Measurements from ENCODE around the gene UBE2V1.

Gene UBE2V1

GRCh38 chr20:50040432-50041245 is 72.3 kb downstream of the UBE2V1 start:
- no peak for DNase-seq

GRCh38 chr20:50039706-50040431 is 73.1 kb downstream of the UBE2V1 start:
- DNase-seq = no peak

- DNase-seq = peak; percentile 36
Observed at GRCh38 chr20:50038574-50038991, 74.4 kb downstream of the UBE2V1 start.

GRCh38 chr20:50038169-50038568 is 74.8 kb downstream of the UBE2V1 start:
- no peak for DNase-seq

GRCh38 chr20:50037575-50037974 is 75.4 kb downstream of the UBE2V1 start:
- no peak for DNase-seq

- no peak for DNase-seq
Observed at GRCh38 chr20:50037123-50037522, 75.8 kb downstream of the UBE2V1 start.

GRCh38 chr20:50036703-50037102 is 76.2 kb downstream of the UBE2V1 start:
- DNase-seq = no peak

- no peak for DNase-seq
Observed at GRCh38 chr20:50034567-50035180, 78.3 kb downstream of the UBE2V1 start.

- no peak for DNase-seq
Observed at GRCh38 chr20:50032955-50033666, 79.8 kb downstream of the UBE2V1 start.

All from NCI-H2107 (cell line).